Measurements from ENCODE around the gene LFNG. TPM values are rescaled to one million over a fixed set of nuclear protein-coding genes. Genes with fewer than 3 reads are reported as not detected.

The LFNG gene
- total RNA-seq, 2 experiments from 2014 or later, result 115 to 121 TPM

DNA sequence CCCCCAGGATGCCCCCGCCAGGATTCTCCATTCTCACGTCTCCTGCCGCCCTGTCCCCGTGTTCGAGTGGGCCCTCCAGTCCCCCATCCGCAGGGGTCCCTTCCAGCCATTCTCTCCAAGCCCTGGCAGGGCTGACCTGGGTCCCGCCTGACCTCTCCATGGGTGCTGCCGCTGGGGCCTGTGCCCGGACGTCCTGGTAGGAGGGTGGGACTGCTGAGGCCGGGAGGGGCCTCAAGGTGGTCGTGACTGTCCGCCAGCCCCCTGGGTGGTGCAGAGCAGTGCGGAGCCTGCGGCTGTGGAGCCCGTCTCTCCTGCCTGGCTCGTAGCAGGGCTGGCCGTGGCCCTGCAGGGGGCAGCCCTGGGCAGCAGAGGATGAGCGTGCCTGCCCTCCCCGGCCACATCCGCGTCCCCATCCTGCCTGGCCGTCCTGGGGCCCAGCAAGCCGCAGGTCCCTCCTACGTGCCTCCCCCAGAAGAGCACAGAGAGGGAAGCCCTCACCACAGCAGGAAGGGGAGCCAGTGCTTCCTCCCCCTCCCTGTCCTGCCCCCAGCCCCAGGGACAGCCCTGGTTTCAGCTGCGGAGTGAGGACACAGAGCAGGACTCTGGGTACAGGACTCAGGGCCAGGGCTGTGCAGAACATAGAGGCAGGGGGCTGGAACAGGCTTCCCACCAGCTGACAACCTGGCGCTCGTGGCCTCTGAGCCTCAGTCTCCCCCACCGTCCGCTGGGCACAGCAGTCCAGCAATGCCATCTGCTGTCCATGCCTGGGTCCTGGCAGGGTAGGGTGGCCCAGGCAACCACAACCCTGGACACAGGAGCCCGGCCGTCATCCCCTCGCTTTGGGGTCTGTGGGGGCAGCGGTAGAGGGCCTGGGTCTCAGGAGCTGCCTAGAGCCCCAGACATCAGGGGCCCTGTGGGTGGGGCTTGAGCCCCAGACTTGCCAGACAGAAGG, 41.9 kb upstream of the LFNG start:
- peaks cover 5% of the 10 kb centered on the region for H3K4me1 Mint-ChIP-seq
- ATAC-seq (ENCODE audit: low read depth) (peak; percentile 95), DNase-seq (peak; percentile 87)
- H3K27ac Mint-ChIP-seq, result no peak overlapping the region
- peaks cover 3% of the 10 kb centered on the region for H3K27me3 Mint-ChIP-seq
- H3K4me3 Mint-ChIP-seq, result peak overlapping the region; percentile 13
- no peaks in the 10 kb centered on the region for H3K9me3 Mint-ChIP-seq
- H3K36me3 Mint-ChIP-seq, result no peaks in the 10 kb centered on the region
- POLR2A ChIA-PET, result interaction anchor here (0.7 to 1.3 kb wide), 5 partner anchors 32 to 221 kb away, joined by 3 to 4 read pairs (median 3); partner anchors contain the start of gene TTYH3

DNA sequence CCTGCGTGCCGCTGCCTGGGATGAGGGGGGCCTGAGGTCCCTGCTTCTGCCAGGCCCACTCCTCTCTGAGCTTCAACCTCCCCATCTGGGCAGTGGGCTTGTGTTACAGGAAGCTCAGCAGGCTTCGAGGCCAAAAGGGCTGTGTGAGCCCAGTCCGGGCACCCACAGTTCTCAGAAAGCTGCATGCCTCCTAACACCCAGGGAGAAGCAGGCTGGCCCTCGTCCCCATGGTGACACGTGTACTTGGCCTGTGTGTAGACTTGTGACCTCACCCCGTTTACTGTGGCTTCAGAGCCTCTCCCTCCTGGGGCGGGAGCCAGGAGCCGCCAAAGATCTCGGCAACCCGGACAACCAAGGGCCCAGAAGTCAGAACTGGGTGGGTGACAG, 41.2 kb upstream of the LFNG start:
- H3K9me3 Mint-ChIP-seq, result peaks cover 2% of the 10 kb centered on the region
- H3K27me3 Mint-ChIP-seq, result peaks cover 9% of the 10 kb centered on the region
- POLR2A ChIA-PET, result interaction anchor here (0.7 to 1.3 kb wide), 7 partner anchors 31 to 220 kb away, joined by 3 to 4 read pairs (median 3); partner anchors contain the start of gene TTYH3
- H3K27ac Mint-ChIP-seq, result no peak overlapping the region
- no peak for ATAC-seq (ENCODE audit: low read depth)
- no peak overlapping the region for H3K4me3 Mint-ChIP-seq
- no peak for DNase-seq
- no peaks in the 10 kb centered on the region for H3K36me3 Mint-ChIP-seq
- peaks cover 7% of the 10 kb centered on the region for H3K4me1 Mint-ChIP-seq

DNA sequence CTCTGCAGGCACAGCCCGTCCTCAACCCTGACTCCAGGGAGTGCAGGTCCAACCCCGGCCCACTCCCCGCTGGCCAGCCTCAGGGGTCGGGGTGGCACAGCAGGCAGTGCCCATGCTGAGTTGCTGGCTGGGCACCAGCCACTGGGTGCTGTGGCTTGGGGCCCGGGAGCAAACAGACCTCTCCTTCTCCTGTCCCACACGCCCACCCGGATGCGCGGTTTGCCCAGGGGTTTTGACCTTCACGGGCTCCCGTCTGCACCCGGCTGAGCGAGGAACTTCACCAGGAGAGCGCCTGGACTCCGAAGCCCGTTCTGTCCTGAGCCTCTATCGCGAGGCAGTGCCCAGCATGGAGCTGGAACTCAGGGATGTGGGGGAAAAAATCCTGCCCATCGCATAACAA, 40.8 kb upstream of the LFNG start:
- no peak overlapping the region for H3K27ac Mint-ChIP-seq
- H3K4me1 Mint-ChIP-seq, result peaks cover 7% of the 10 kb centered on the region
- DNase-seq, result no peak
- ATAC-seq (ENCODE audit: low read depth), result no peak
- POLR2A ChIA-PET, result interaction anchor here (0.7 to 1.3 kb wide), 5 partner anchors 30 to 153 kb away, joined by 3 to 4 read pairs (median 3); partner anchors contain the start of gene TTYH3
- H3K4me3 Mint-ChIP-seq, result no peak overlapping the region
- peaks cover 9% of the 10 kb centered on the region for H3K27me3 Mint-ChIP-seq
- H3K9me3 Mint-ChIP-seq, result peaks cover 2% of the 10 kb centered on the region
- no peaks in the 10 kb centered on the region for H3K36me3 Mint-ChIP-seq

DNA sequence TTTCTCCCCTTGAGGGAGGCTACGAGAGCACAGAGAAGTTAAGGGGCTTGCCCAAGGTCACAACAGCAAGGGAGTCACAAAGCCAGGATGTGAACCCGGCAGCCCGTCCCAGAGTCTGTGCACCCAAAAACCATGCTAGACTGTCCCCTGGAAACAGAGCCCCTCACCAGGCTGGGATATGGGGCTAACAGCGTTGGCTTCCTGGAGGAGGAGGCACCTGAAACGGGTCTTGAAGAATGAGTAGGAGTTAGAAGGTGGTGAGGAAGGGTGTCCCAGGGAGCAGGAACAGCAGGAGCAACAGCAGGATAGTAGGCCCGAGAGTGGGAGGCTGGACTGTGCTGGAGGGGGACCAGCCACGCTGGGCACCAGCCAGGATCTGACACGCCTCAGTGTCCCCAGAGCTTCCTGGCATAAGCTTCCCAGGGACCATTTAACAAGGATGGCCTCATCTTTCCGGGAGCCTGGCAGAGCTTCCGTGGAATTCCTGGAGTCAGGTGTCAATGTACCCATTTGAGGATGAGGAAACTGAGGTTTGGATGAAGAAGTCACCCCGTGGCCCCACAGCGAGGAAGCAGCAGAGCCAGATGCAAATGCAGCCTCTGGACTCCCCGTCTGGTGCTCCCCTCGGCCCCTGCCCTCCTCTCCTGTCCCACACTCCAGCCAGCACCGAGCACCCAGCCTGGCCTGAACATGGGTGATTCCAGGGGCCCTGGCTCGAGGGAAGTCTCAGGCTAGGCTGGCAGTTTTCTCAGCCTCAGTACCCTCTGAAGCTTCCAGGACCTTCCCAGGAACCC, 40.1 kb upstream of the LFNG start:
- peaks cover 9% of the 10 kb centered on the region for H3K27me3 Mint-ChIP-seq
- H3K9me3 Mint-ChIP-seq, result peaks cover 2% of the 10 kb centered on the region
- no peak overlapping the region for H3K4me3 Mint-ChIP-seq
- H3K36me3 Mint-ChIP-seq, result no peaks in the 10 kb centered on the region
- no peak overlapping the region for H3K27ac Mint-ChIP-seq
- H3K4me1 Mint-ChIP-seq, result peaks cover 7% of the 10 kb centered on the region
- ATAC-seq (ENCODE audit: low read depth) (no peak), DNase-seq (no peak)
- POLR2A ChIA-PET, result interaction anchor here (0.9 to 1.4 kb wide), 4 partner anchors 30 to 49 kb away, joined by 3 to 4 read pairs (median 4); no protein-coding TSS in a partner anchor

DNA sequence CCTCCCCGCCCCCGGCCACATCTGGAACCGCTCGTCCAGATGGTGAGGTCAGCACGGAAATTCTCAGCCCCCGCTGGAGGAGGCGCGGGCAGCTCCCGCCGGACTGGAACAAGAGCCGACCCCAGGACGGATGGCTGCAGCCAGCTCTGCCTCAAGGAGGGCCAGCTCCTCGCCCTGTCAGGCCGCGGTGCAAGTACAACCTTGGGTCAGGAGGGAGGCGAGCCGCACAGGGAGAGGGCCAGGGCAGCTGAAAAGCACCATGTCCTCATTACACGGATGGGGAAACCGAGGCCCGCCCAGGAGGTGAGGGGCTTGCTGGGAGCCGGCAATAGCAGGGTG, 39.5 kb upstream of the LFNG start:
- H3K9me3 Mint-ChIP-seq, result peaks cover 2% of the 10 kb centered on the region
- H3K4me3 Mint-ChIP-seq, result no peak overlapping the region
- DNase-seq (no peak), ATAC-seq (ENCODE audit: low read depth) (no peak)
- H3K4me1 Mint-ChIP-seq, result peaks cover 8% of the 10 kb centered on the region
- H3K36me3 Mint-ChIP-seq, result no peaks in the 10 kb centered on the region
- H3K27me3 Mint-ChIP-seq, result peaks cover 11% of the 10 kb centered on the region
- POLR2A ChIA-PET, result interaction anchor here (0.9 to 1.4 kb wide), 3 partner anchors 29 to 42 kb away, joined by 3 to 4 read pairs (median 4); no protein-coding TSS in a partner anchor
- no peak overlapping the region for H3K27ac Mint-ChIP-seq

DNA sequence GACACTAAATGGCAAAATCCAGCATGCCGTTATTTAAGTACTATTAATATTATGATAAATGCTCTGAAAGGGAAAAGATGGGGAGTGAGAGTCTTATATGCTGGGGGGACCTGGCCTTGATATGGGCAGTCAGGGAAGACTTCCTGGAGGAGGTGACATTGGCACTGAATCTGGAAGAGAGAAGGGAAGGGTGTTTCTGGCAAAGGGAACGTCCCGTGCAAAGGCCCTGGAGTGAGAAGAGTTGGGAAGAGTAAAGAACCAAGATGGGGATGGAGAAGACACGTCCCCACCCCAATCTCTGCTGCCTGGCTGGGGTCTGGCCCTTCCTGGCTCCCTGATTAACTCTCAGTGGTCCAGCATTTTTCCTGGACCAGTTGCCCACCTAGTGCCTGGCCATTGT, 38.4 kb upstream of the LFNG start:
- no peak overlapping the region for H3K27ac Mint-ChIP-seq
- ATAC-seq (ENCODE audit: low read depth) (no peak), DNase-seq (no peak)
- peaks cover 2% of the 10 kb centered on the region for H3K9me3 Mint-ChIP-seq
- H3K4me1 Mint-ChIP-seq, result peaks cover 8% of the 10 kb centered on the region
- H3K27me3 Mint-ChIP-seq, result peaks cover 11% of the 10 kb centered on the region
- H3K36me3 Mint-ChIP-seq, result no peaks in the 10 kb centered on the region
- no peak overlapping the region for H3K4me3 Mint-ChIP-seq
- POLR2A ChIA-PET, result no interaction called here

DNA sequence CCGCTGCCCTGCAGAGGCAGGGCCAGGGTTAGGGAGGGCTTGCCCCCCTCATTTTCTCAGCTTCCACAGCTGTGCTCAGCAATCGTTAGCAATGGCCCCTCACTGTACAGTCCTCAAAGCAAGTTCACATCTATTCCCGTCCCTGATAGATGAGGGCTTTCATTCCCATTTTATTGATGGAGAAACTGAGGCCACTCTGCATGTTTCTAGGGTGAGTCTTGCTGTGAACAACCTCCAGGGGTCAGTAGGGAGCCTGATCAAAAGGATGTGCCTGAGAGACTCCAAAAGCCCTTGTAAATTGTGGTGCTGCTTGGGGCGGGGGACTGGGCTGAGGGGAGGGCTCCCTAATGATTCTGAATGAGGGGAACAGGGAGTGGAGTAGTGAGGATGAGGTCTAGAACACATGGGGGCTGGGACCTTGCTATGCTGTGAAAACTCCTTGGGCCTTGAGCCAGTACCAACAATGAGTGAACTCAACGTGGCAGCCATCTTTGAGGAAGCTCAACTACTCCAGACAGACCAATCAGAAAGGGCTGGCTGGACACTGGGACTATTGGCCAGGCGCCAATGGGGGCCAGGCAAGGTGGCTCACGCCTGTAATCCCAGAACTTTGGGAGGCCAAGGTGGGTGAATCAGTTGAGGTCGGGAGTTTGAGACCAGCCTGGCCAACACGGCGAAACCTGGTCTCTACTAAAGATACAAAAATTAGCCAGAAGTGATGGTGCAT, 36.7 kb upstream of the LFNG start:
- no peak for DNase-seq
- no peak overlapping the region for H3K27ac Mint-ChIP-seq
- POLR2A ChIA-PET, result interaction anchor here (2.1 kb wide), 1 partner anchor 28 kb away, joined by 6 read pairs; no protein-coding TSS in a partner anchor

DNA sequence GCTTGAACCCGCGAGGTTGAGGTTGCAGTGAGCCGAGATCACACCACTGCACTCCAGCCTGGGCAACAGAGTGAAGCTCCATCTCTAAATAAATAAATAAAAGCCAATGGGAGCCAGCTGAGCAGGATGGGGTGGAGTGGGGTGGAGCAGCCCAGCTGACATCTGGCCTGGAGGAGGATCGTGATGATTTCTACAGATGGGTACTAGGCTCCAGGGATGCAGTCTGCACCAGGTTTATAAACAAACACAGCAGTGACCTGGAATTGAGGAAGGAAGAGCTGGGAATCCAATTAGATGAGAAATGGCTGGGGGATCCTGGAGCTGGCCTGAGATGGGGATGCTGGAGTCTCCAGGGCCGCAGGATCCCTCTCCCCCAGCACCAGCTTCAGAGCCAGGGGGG, 36.1 kb upstream of the LFNG start:
- Mint-ChIP-seq H3K4me3 (no peak overlapping the region), H3K9me3 (peaks cover 2% of the 10 kb centered on the region), H3K27me3 (peaks cover 20% of the 10 kb centered on the region), H3K27ac (no peak overlapping the region), H3K36me3 (no peaks in the 10 kb centered on the region), H3K4me1 (peaks cover 4% of the 10 kb centered on the region)
- ATAC-seq (ENCODE audit: low read depth) (no peak), DNase-seq (no peak)
- POLR2A ChIA-PET, result interaction anchor here (2.1 kb wide), 1 partner anchor 28 kb away, joined by 6 read pairs; no protein-coding TSS in a partner anchor

More for the DNA sequence above, 36.7 kb upstream of the LFNG start:
- H3K4me3 Mint-ChIP-seq, result no peak overlapping the region
- H3K9me3 Mint-ChIP-seq, result peaks cover 2% of the 10 kb centered on the region
- ATAC-seq (ENCODE audit: low read depth), result no peak
- peaks cover 19% of the 10 kb centered on the region for H3K27me3 Mint-ChIP-seq
- peaks cover 6% of the 10 kb centered on the region for H3K4me1 Mint-ChIP-seq
- no peaks in the 10 kb centered on the region for H3K36me3 Mint-ChIP-seq

DNA sequence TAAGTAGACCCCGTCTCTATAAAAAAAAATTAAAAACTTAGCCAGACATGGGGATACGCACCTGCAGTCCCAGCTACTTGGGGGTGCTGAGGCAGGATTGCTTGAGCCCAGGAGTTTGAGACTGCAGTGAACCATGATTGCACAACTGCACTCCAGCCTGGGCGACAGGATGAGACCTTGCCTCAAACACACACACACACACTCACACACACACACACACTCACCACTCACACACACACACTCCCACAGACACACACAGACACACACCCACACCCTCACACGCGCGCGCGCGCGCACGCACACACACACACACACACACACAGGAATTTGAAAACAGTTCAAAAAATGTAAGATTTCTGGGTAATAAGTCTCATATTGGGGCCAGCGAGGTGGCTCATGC, 34.7 kb upstream of the LFNG start:
- no peak for DNase-seq
- Mint-ChIP-seq H3K36me3 (no peaks in the 10 kb centered on the region), H3K4me3 (no peak overlapping the region), H3K27ac (no peak overlapping the region), H3K4me1 (peaks cover 5% of the 10 kb centered on the region), H3K9me3 (peaks cover 2% of the 10 kb centered on the region), H3K27me3 (peaks cover 25% of the 10 kb centered on the region)
- no peak for ATAC-seq (ENCODE audit: low read depth)
- POLR2A ChIA-PET, result no interaction called here

DNA sequence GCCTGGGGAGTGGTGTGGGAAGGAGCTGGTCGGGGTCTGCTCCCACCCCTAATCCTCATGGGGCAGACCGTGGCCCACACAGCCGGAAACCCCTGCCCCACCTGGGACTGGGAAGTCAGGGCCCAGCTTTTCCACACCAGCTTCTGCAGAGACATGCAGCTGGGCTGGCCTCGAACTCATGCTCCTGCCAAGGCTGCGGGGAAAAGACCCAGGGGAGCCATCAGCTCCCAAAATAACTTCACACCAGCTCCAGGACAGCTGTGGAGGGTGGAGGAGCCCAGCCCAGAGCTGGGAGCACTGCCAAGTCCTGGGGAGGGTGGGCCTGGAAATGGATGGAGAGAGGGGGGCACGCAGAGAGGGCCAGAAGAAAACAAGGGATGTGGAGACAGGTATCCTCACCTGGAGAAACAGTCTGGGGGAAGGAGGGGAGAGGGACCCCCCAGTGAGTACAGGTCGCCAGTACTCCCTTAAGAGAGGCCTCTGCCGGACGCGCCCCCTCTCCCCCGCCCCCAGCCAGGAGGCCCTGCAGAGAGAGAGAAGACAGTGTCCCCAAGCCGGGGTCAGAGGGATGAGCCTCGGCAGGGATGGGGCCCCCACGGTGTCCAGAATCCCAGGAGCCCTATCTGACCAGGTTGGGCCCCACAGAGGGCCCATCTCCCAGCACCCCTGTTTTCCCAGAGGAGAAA, 31.8 kb upstream of the LFNG start:
- H3K9me3 Mint-ChIP-seq, result peaks cover 6% of the 10 kb centered on the region
- DNase-seq, result no peak
- no peak overlapping the region for H3K4me3 Mint-ChIP-seq
- no peak for ATAC-seq (ENCODE audit: low read depth)
- POLR2A ChIA-PET, result interaction anchor here (0.7 kb wide), 1 partner anchor 40 kb away, joined by 3 read pairs; no protein-coding TSS in a partner anchor
- no peak overlapping the region for H3K27ac Mint-ChIP-seq
- H3K27me3 Mint-ChIP-seq, result peaks cover 27% of the 10 kb centered on the region
- H3K36me3 Mint-ChIP-seq, result no peaks in the 10 kb centered on the region
- H3K4me1 Mint-ChIP-seq, result peaks cover 5% of the 10 kb centered on the region

DNA sequence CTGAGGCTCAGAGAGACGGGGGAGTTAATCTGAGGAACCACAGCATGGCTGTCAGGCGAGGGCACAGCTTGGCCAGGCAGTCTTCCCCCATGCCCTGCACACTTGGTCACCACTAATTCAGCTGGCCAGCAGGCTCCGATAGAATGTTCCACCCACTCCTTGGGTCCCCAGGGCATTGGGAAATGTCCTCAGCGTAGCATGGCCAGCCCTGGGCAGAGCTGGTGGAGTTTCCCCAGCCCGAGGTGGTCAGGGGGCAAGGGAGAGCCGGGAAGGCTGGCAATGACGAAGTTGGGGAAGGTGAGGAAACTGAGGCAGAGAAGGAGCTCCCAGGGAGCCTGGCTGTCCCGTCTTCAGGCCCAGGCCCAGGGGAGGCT, 31.3 kb upstream of the LFNG start:
- Mint-ChIP-seq H3K27me3 (peaks cover 25% of the 10 kb centered on the region), H3K27ac (no peak overlapping the region), H3K9me3 (peaks cover 4% of the 10 kb centered on the region), H3K4me1 (peaks cover 3% of the 10 kb centered on the region), H3K36me3 (no peaks in the 10 kb centered on the region), H3K4me3 (no peak overlapping the region)
- no peak for DNase-seq
- POLR2A ChIA-PET, result no interaction called here
- no peak for ATAC-seq (ENCODE audit: low read depth)

DNA sequence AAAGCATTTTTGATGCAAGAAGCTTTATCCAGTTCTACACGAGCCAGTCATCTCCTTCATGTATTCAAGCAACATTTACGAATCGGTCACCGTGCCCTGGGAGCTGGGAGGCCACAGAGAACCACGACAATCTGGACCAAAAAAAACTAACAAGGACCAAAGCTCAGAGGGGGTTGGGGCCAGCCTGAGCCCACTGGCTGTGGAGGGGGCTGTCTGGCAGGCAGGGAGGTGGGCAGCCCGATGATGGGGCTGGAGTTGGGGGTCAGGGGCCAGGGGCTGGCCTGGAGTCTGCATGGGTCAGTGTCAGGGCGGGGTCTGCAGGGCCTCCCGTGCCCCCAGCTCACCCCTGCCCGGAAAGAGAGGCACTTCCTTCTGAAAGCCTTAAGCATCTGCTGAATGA, 30.9 kb upstream of the LFNG start:
- no peak overlapping the region for H3K4me3 Mint-ChIP-seq
- H3K27me3 Mint-ChIP-seq, result peaks cover 21% of the 10 kb centered on the region
- peaks cover 3% of the 10 kb centered on the region for H3K4me1 Mint-ChIP-seq
- ATAC-seq (ENCODE audit: low read depth), result no peak
- H3K36me3 Mint-ChIP-seq, result no peaks in the 10 kb centered on the region
- no peak overlapping the region for H3K27ac Mint-ChIP-seq
- peaks cover 4% of the 10 kb centered on the region for H3K9me3 Mint-ChIP-seq
- DNase-seq, result no peak
- POLR2A ChIA-PET, result no interaction called here
